ENCODE measurements around the gene APPBP2.

The APPBP2 gene

DNA sequence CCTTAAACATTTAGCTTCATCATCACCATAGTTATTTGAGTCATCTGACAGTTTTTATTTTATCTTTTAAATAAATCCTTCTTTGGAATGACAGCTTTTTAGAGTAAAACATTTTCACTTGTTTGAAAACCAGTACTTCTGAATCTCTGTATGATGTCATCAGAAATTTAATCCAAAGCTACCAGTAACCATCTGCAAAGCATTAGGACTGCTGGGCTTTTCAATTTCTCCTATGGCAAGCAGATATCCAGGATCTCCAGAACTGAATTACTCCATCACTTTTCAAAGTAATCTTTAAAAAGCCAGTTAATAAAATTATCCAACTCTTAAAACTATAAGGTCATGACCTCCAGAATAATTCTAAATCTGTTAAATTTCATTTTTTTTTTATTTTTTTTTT is 52.3 kb downstream of the APPBP2 start:
- no peak for DNase-seq (ENCODE audit: low read depth)
- TF ChIP-seq, protein P1, sequence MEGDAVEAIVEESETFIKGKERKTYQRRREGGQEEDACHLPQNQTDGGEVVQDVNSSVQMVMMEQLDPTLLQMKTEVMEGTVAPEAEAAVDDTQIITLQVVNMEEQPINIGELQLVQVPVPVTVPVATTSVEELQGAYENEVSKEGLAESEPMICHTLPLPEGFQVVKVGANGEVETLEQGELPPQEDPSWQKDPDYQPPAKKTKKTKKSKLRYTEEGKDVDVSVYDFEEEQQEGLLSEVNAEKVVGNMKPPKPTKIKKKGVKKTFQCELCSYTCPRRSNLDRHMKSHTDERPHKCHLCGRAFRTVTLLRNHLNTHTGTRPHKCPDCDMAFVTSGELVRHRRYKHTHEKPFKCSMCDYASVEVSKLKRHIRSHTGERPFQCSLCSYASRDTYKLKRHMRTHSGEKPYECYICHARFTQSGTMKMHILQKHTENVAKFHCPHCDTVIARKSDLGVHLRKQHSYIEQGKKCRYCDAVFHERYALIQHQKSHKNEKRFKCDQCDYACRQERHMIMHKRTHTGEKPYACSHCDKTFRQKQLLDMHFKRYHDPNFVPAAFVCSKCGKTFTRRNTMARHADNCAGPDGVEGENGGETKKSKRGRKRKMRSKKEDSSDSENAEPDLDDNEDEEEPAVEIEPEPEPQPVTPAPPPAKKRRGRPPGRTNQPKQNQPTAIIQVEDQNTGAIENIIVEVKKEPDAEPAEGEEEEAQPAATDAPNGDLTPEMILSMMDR (IDR thresholded peaks at IDR 0.05; ENCODE audit: insufficient read depth, low read depth, low read length, missing control alignments): no peak
- H3K4me3 ChIP-seq (ENCODE audit: low read depth, low read length): no peak overlapping the region

DNA sequence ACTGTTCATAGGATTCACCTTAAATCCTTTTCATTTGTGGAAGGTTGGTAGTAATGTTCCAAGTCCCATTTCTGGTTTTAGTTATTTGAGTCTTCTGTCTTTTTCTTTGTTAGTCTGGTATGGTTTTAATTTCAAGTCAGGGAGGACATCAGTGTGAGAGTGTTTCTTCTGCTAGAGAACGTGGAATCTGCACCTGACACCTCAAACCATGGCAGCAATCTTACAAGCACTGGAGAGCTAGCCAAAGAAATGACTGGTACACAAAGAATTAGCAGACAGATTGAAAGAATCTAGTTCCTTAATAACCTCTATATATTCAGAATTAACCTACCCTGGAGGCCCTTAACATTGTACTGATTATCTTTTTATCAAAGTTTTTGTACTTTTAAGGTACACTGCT is 53.6 kb downstream of the APPBP2 start:
- no peak overlapping the region for H3K4me3 ChIP-seq (ENCODE audit: low read depth, low read length)
- TF ChIP-seq, protein P1 (IDR thresholded peaks at IDR 0.05; ENCODE audit: insufficient read depth, low read depth, low read length, missing control alignments): no peak
- DNase-seq (ENCODE audit: low read depth): no peak

DNA sequence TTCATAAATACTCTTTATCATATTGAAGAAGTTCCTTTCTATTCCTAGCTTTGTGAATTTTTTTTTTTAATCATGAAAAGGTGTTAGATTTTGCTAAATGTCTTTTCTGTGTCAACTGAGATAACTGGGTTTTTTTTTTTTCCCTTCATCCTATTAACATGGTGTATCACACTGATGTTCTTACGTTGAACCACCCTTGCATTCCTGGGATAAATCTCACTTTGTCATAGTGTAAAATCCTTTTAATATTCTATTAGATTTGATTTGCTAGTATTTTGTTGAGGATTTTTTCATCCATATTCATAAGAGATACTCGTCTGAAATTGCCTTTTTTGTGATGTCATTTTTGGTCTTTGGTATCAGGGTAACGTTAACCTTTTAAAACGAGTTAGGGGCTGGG is 54.6 kb downstream of the APPBP2 start:
- H3K4me3 ChIP-seq (ENCODE audit: low read depth, low read length): no peak overlapping the region
- TF ChIP-seq, protein P1 (IDR thresholded peaks at IDR 0.05; ENCODE audit: insufficient read depth, low read depth, low read length, missing control alignments): no peak
- no peak for DNase-seq (ENCODE audit: low read depth)

DNA sequence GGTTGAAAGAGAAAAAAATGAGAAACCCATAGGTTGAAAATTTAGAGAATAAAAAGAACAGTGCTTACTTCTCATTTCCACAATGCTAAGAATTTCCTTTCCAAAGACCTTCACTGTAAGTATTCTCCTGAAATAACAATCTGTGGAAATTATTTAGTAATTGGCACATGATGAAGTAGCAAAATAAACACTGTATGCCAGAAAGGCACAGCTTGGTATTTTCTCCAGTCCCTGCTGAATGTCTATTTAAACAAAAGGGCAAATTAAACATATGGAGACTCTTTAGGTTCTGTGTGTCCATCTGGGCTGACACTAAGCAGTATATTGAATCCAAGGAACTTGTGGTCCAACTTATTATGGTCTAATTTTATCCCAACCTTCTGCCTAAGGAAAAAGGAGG is 57.7 kb downstream of the APPBP2 start:
- TF ChIP-seq, protein P1 (IDR thresholded peaks at IDR 0.05; ENCODE audit: insufficient read depth, low read depth, low read length, missing control alignments): no peak
- DNase-seq (ENCODE audit: low read depth): no peak
- no peak overlapping the region for H3K4me3 ChIP-seq (ENCODE audit: low read depth, low read length)

DNA sequence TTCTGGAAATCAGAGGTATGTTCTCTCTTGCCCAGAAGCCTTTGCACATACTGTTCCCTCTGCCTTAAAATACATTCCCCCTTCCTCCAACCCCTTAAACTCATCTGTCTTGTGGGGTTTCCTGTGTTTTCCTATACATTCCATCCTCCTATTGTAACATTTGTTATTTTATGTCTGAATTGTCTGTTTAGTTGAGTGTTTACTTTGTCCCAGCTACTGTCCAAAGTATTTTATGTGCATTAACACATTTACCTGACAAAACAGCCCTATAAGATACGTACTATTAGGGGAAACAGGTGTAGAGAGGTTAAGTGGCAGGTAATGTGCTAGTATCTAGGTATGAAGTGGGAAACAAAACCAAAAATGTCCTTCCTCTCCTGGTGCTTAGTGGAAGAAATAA is 61.7 kb downstream of the APPBP2 start:
- DNase-seq (ENCODE audit: low read depth): no peak
- TF ChIP-seq, protein P1 (IDR thresholded peaks at IDR 0.05; ENCODE audit: insufficient read depth, low read depth, low read length, missing control alignments): no peak
- no peak overlapping the region for H3K4me3 ChIP-seq (ENCODE audit: low read depth, low read length)

DNA sequence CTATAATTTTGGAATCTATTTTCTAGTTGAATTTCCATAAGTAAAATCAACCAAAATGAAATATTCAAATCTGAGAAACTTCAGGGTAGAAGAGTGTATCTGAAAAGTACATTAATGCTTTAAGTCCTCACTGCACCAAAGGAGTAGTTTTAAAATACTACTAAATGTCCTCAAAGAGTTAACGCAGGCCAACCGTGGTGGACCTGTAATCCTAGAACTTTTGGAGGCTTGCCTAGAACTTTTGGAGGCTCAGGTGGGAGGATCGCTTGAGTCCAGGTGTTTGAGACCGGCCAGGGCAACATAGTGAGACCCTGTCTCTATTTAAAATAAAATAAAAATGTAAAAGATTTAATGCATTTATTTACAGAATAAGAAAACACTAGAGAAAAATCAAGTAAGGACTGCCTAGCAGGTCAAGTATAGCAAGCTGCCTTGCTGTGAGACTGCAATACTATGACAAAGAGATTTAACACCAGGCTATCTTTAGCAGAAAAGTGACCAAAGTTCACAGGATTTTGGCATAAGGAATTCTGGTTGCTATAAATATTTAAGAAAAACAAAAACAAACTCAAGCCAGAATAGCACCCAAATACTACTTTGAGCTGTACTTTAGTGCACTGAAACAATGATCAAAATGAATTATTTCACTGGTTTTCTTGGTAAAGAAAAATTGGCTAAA is 62.7 kb downstream of the APPBP2 start:
- no peak overlapping the region for H3K4me3 ChIP-seq (ENCODE audit: low read depth, low read length)
- DNase-seq (ENCODE audit: low read depth): no peak
- TF ChIP-seq, protein P1 (IDR thresholded peaks at IDR 0.05; ENCODE audit: insufficient read depth, low read depth, low read length, missing control alignments): no peak

DNA sequence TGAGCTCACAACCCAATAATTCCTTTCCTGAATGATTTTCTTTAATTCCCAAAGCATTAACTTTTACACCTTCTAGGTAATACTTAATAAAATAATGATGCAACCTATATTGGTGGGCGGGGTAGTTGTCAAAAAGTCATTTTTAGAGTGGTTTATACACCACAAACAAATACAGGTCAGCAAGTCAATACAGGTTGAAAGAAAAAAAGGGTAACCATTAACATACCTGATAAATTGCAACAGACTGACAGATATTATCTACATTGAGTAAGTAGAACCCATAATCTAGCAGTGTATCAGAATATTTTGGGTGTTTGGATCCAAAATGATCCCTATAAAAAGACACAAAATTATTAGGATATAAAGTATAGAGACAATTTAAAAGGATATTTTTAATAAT is 64.5 kb downstream of the APPBP2 start:
- no peak for DNase-seq (ENCODE audit: low read depth)
- TF ChIP-seq, protein P1 (IDR thresholded peaks at IDR 0.05; ENCODE audit: insufficient read depth, low read depth, low read length, missing control alignments): no peak

More for the DNA sequence above, 64.5 kb downstream of the APPBP2 start:
- no peak overlapping the region for H3K4me3 ChIP-seq (ENCODE audit: low read depth, low read length)

All from GM12865 (cell line).